Activated CD4-positive, alpha-beta T cell treated with anti-CD3 and anti-CD28 coated beads, Interleukin-2, amount 10 ng/mL, durations not matched to agents 24 days and 14 days (primary cell): ENCODE data around the gene WDR1. TPM values are rescaled to one million over a fixed set of nuclear protein-coding genes. Genes with fewer than 3 reads are reported as not detected.

ENCODE experiments used
- DNase-seq: peaks from one replicate; pipeline ENCODE4 v3.0.0; 2022
- H3K27ac Mint-ChIP-seq: one replicate; pipeline ENCODE4 v1.8.0; 2022; ENCODE audit warnings: mild to moderate bottlenecking, mixed read lengths
- H3K27me3 Mint-ChIP-seq: one replicate; pipeline ENCODE4 v1.8.0; 2022; ENCODE audit warnings: mixed read lengths
- H3K36me3 Mint-ChIP-seq: one replicate; pipeline ENCODE4 v1.8.0; 2022; ENCODE audit warnings: low read depth, mild to moderate bottlenecking, mixed read lengths
- H3K4me1 Mint-ChIP-seq: one replicate; pipeline ENCODE4 v1.8.0; 2021; ENCODE audit warnings: mixed read lengths
- H3K4me3 Mint-ChIP-seq: one replicate; pipeline ENCODE4 v1.8.0; 2022; ENCODE audit warnings: mild to moderate bottlenecking, moderate library complexity, mixed read lengths
- H3K9me3 Mint-ChIP-seq: one replicate; pipeline ENCODE4 v1.8.0; 2021; ENCODE audit warnings: mixed read lengths
- intact Hi-C: fragments of 100-400 bp; cut with micrococcal nuclease; formaldehyde crosslinking; loops from one replicate; pipeline ENCODE4 v1.15.1; 2023
- total RNA-seq: library from RNA; stranded (reverse); gene quantifications from 2 replicates; pipeline ENCODE4 v1.2.3, GENCODE V29; 2022

WDR1 gene
- 369 and 376 TPM in 2 replicates for total RNA-seq

DNA sequence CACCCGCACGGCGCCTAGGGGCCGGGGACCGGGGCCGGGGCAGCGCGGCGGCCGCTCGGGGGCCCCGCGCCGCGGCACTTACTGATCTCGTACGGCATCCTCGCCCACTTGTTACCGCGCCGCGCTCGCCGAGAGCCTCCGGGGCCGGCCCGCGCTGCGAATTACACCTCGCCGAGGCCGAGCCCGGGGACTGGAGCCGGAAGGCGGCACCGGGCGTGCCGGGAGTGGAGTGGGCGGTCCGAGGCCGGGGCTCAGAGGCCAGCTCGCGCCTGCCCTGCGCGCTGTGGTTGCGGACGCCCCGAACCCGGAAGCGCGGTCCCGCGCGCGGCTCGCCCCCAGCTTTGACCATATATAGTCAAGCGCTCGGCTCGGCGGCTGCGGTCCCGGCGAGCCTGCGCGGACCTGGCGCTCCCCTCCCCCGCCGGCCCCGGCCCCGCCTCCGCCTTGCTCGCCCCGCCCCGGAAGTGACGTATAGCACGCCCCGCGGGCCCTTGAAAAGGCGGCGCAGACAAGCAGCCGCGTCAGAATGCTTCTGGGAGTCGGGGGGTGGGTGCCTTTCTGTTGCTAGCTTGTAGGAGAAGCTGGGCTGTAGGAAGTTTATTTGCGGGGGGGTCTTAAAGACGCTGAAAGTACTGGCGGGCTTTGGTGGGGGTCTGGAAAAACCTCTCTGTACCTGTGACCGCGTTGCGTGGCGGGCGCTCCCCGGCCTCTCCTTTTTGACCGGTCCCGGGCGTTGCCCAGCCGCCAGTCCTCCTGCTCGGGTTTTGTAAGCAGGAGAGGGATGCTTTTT, at the start of gene WDR1:
TSS of gene WDR1 (minus strand) at position 231 of the 790 bp plus-strand sequence. CDS start at position 98, 133 bp downstream.
- intact Hi-C loops, result loop anchor here (1.0 to 2.0 kb wide), 6 partner anchors 10 to 614 kb away; partner anchors contain the start of gene ZNF518B
- Mint-ChIP-seq H3K9me3 (no peaks in the 10 kb centered on the region), H3K36me3 (peaks cover 42% of the 10 kb centered on the region), H3K4me1 (peaks cover 70% of the 10 kb centered on the region), H3K27me3 (no peaks in the 10 kb centered on the region), H3K4me3 (peak within 1 kb of the TSS; percentile 98), H3K27ac (peak within 1 kb of the TSS; percentile 95)
- peak; percentile 97 for DNase-seq

GRCh38 chr4:10164877-10165283, 48.3 kb upstream of the WDR1 start:
- peaks cover 2% of the 10 kb centered on the region for H3K27me3 Mint-ChIP-seq
- H3K27ac Mint-ChIP-seq, result no peak overlapping the region
- peak; percentile 64 for DNase-seq
- no peak overlapping the region for H3K4me3 Mint-ChIP-seq
- H3K9me3 Mint-ChIP-seq, result no peaks in the 10 kb centered on the region
- intact Hi-C loops, result loop anchor here (2.0 to 5.0 kb wide), 2 partner anchors 16 to 292 kb away; partner anchors contain the start of gene ZNF518B
- H3K36me3 Mint-ChIP-seq, result no peaks in the 10 kb centered on the region
- peaks cover 21% of the 10 kb centered on the region for H3K4me1 Mint-ChIP-seq

- H3K36me3 Mint-ChIP-seq, result no peaks in the 10 kb centered on the region
- intact Hi-C loops, result loop anchor here (5.0 kb wide), 1 partner anchor 294 kb away; the partner anchor contains the start of gene ZNF518B
These were observed 46.7 kb upstream of the WDR1 start for GRCh38 chr4:10163296-10163695.

GRCh38 chr4:10162341-10163000, 45.9 kb upstream of the WDR1 start:
- intact Hi-C loops, result loop anchor here (5.0 kb wide), 1 partner anchor 295 kb away; the partner anchor contains the start of gene ZNF518B
- DNase-seq, result no peak

More at GRCh38 chr4:10163296-10163695, 46.7 kb upstream of the WDR1 start:
- Mint-ChIP-seq H3K27ac (no peak overlapping the region), H3K9me3 (no peaks in the 10 kb centered on the region), H3K4me3 (no peak overlapping the region), H3K27me3 (no peaks in the 10 kb centered on the region), H3K4me1 (peaks cover 22% of the 10 kb centered on the region)
- DNase-seq, result no peak

GRCh38 chr4:10161840-10162239, 45.2 kb upstream of the WDR1 start:
- intact Hi-C loops, result loop anchor here (5.0 kb wide), 1 partner anchor 295 kb away; the partner anchor contains the start of gene ZNF518B
- no peaks in the 10 kb centered on the region for H3K9me3 Mint-ChIP-seq
- H3K36me3 Mint-ChIP-seq, result no peaks in the 10 kb centered on the region
- peak overlapping the region; percentile 46 for H3K4me3 Mint-ChIP-seq
- peak overlapping the region; percentile 80 for H3K27ac Mint-ChIP-seq
- peaks cover 26% of the 10 kb centered on the region for H3K4me1 Mint-ChIP-seq
- DNase-seq, result peak; percentile 84
- H3K27me3 Mint-ChIP-seq, result no peaks in the 10 kb centered on the region

More at GRCh38 chr4:10162341-10163000, 45.9 kb upstream of the WDR1 start:
- Mint-ChIP-seq H3K9me3 (no peaks in the 10 kb centered on the region), H3K36me3 (no peaks in the 10 kb centered on the region), H3K4me1 (peaks cover 26% of the 10 kb centered on the region), H3K27ac (no peak overlapping the region), H3K4me3 (no peak overlapping the region), H3K27me3 (no peaks in the 10 kb centered on the region)

GRCh38 chr4:10161146-10161545, 44.5 kb upstream of the WDR1 start:
- H3K9me3 Mint-ChIP-seq, result no peaks in the 10 kb centered on the region
- H3K27ac Mint-ChIP-seq, result no peak overlapping the region
- no peak for DNase-seq
- intact Hi-C loops, result loop anchor here (5.0 kb wide), 1 partner anchor 296 kb away; the partner anchor contains the start of gene ZNF518B
- H3K27me3 Mint-ChIP-seq, result no peaks in the 10 kb centered on the region
- H3K4me3 Mint-ChIP-seq, result no peak overlapping the region
- peaks cover 26% of the 10 kb centered on the region for H3K4me1 Mint-ChIP-seq
- H3K36me3 Mint-ChIP-seq, result no peaks in the 10 kb centered on the region

- no peak overlapping the region for H3K4me3 Mint-ChIP-seq
- DNase-seq, result peak; percentile 66
- H3K4me1 Mint-ChIP-seq, result peaks cover 26% of the 10 kb centered on the region
- intact Hi-C loops, result loop anchor here (1.0 to 5.0 kb wide), 2 partner anchors 297 to 389 kb away; partner anchors contain the start of gene ZNF518B
- H3K9me3 Mint-ChIP-seq, result no peaks in the 10 kb centered on the region
- no peak overlapping the region for H3K27ac Mint-ChIP-seq
- H3K36me3 Mint-ChIP-seq, result no peaks in the 10 kb centered on the region
- peaks cover 2% of the 10 kb centered on the region for H3K27me3 Mint-ChIP-seq
These were observed 43.8 kb upstream of the WDR1 start for GRCh38 chr4:10160281-10160856.

DNA sequence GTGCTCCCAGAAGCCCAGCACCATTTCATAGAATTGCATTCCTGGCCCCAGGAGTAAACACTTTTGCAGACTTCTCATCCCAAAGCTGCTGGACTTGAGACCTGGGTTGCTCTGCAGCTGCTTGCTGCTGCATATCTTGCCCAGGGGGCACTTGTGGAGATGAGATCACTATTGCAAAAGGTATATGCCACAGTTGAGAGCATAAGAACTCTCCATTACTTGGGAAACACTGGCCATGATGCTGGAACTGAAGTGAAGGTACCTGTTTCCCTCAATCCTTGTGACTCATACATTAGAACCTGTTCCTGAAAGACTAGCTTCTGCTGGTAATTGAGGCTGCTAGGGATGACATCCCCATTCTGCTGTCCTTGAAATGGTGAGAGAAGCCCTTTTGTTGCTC, 43.1 kb upstream of the WDR1 start:
- H3K4me1 Mint-ChIP-seq, result peaks cover 26% of the 10 kb centered on the region
- intact Hi-C loops, result loop anchor here (1.0 to 5.0 kb wide), 2 partner anchors 298 to 390 kb away; partner anchors contain the start of gene ZNF518B

DNA sequence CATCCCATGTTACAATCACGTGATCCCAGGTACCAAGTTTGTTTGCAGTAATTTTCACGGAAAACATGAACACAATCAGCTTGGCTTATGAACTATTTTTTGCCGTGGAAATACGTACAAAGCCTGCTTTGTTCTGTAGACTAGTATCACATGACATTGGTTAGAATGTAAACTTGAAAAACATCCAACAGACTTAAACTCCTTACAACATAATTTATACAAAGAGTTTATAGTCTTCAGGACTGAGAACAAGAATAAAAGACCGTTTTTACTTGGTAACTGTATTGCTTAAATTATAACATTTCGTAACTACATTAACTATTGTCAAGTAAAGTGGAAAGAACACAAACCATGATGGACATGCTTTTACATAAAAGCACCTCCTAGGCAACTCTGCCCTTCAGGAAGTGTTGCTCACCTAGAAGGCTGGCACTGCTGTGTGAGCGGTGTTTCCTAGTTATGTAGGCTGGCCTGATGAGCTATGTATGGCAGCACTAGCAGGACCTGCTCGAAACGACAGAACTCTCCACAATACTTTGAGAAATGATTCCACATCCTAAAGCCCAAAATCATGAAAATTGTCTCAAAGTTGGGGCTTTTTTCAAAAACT, 41.8 kb upstream of the WDR1 start:
- intact Hi-C loops, result no loop called here
- Mint-ChIP-seq H3K4me3 (no peak overlapping the region), H3K27ac (no peak overlapping the region), H3K36me3 (no peaks in the 10 kb centered on the region), H3K9me3 (no peaks in the 10 kb centered on the region), H3K4me1 (peaks cover 26% of the 10 kb centered on the region), H3K27me3 (peaks cover 4% of the 10 kb centered on the region)
- DNase-seq, result no peak

More for the DNA sequence above, 43.1 kb upstream of the WDR1 start:
- Mint-ChIP-seq H3K36me3 (no peaks in the 10 kb centered on the region), H3K27ac (no peak overlapping the region), H3K27me3 (peaks cover 4% of the 10 kb centered on the region), H3K4me3 (no peak overlapping the region), H3K9me3 (no peaks in the 10 kb centered on the region)
- DNase-seq, result no peak

- Mint-ChIP-seq H3K27me3 (peaks cover 4% of the 10 kb centered on the region), H3K9me3 (no peaks in the 10 kb centered on the region), H3K4me3 (no peak overlapping the region), H3K4me1 (peaks cover 26% of the 10 kb centered on the region), H3K27ac (peak overlapping the region; percentile 35), H3K36me3 (no peaks in the 10 kb centered on the region)
- peak; percentile 81 for DNase-seq
- intact Hi-C loops, result loop anchor here (1.0 to 2.0 kb wide), 2 partner anchors 245 to 381 kb away; no protein-coding TSS in a partner anchor
These were observed 41.1 kb upstream of the WDR1 start for GRCh38 chr4:10157478-10158332.

DNA sequence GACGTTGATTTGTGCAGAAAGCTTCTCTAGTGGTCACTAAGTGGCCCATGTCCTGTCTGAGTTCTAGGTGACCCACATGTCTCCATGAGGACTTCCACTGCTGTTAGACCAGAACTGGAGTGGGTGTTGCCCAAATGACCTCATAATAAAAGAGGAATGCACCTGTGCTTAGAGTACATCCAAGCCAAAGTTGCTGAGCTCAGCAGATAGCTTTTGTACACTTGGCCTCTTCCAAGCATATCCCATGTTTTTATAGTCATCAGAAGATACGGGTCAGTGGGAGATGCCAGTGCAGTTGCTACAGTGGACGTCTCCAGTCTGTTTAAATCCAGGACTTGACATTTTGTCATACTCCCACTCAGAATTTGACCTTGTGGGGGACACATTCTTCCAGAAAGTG, 37.6 kb upstream of the WDR1 start:
- H3K4me1 Mint-ChIP-seq, result peaks cover 4% of the 10 kb centered on the region
- no peak overlapping the region for H3K27ac Mint-ChIP-seq
- intact Hi-C loops, result no loop called here
- no peaks in the 10 kb centered on the region for H3K36me3 Mint-ChIP-seq
- DNase-seq, result no peak
- no peak overlapping the region for H3K4me3 Mint-ChIP-seq
- H3K9me3 Mint-ChIP-seq, result no peaks in the 10 kb centered on the region
- H3K27me3 Mint-ChIP-seq, result peaks cover 4% of the 10 kb centered on the region

GRCh38 chr4:10153161-10153560, 36.6 kb upstream of the WDR1 start:
- DNase-seq, result no peak

More at GRCh38 chr4:10153161-10153560, 36.6 kb upstream of the WDR1 start:
- Mint-ChIP-seq H3K27me3 (peaks cover 4% of the 10 kb centered on the region), H3K36me3 (no peaks in the 10 kb centered on the region), H3K9me3 (no peaks in the 10 kb centered on the region), H3K4me1 (peaks cover 4% of the 10 kb centered on the region), H3K27ac (no peak overlapping the region), H3K4me3 (no peak overlapping the region)
- intact Hi-C loops, result no loop called here
